NCI-H128 (cell line): ENCODE measurements around the gene CHTF18.

ENCODE experiments used
- DNase-seq: peaks from one replicate; lab custom pipeline; 2025; ENCODE audit not compliant: unreplicated experiment; lab: John Stamatoyannopoulos, UW

Gene CHTF18

DNA sequence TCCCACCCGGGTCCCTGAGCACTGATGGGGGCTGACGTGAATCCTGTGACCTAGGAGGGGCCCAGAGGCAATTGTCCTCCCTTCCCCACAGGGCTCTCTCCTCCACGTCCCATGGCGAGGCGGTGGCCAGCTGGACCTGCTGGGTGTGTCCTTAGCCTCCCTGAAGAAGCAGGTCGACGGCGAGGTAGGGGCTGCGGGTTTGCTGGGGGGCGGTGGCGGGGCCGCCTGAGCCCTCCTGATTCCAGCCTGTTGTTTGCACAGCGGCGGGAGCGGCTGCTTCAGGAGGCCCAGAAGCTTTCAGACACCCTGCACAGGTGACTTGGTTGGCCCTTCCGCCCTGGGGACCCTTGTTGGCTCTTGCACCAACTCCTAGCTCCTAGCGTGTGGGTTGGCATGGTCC is 1.7 kb downstream of the CHTF18 start:
- no peak for DNase-seq

DNA sequence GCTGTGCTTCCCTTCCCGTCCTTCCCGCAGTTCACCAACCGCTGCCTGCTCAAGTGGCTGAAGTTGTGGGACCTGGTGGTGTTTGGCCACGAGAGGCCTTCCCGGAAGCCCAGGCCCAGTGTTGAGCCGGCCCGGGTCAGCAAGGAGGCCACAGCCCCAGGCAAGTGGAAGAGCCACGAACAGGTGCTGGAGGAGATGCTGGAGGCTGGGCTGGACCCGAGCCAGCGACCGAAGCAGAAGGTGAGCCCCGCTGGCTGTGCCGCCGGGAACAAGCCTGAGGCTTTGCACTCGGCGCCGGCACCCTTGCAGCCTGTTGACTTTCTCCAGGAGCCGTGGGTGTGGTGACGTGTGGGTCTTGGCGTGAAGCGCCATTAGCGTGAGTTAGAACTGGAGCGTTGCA is 2.7 kb downstream of the CHTF18 start:
- no peak for DNase-seq

DNA sequence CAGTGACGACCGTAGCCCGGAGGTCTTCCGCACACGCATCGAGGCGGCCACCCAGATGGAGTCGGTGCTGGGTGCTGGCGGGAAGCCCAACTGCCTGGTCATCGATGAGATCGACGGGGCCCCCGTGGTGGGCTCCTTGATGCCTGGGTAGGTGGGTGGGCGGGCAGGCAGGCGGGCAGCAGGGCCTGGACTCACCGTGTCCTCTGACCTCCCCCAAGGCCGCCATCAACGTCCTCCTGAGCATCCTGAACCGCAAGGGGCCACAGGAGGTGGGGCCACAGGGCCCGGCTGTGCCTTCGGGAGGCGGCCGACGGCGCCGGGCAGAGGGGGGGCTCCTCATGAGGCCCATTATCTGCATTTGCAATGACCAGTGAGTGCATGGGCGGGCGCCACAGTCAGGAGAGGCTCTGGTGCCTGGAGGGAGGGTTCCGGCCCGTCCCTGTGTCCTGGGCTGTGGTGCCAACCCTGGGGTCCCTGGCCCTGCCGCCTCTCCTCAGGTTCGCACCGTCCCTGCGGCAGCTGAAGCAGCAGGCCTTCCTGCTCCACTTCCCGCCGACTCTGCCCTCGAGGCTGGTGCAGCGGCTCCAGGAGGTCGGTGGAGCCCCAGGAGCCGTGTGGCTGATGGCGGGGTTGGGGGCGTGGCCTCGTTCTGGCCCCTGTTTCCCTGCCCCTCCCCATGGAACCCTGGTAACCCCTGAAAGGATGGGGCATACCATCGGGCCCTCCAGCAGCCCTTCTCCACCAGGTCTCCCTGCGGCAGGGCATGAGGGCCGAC is 4.0 kb downstream of the CHTF18 start:
- no peak for DNase-seq

DNA sequence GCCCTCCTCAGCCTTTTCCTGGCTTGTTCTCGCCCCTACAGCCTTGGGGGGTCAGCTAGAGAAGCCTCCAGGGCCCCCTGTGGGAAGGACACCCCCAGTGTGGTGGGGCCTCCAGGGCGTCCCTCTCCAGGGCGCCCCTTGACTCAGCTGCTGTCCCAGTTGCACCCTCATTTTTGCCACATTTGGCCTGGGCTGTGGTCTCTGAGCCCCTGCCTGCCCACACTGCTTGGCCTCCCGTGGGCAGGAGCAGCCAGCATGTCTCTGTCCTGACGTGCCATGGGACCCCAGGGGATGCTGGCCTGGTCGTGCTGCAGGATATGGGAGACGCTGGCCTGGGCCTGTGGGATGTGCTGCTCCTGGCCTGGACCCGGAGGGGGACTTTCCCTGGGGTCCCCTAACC is 5.0 kb downstream of the CHTF18 start:
- no peak for DNase-seq

DNA sequence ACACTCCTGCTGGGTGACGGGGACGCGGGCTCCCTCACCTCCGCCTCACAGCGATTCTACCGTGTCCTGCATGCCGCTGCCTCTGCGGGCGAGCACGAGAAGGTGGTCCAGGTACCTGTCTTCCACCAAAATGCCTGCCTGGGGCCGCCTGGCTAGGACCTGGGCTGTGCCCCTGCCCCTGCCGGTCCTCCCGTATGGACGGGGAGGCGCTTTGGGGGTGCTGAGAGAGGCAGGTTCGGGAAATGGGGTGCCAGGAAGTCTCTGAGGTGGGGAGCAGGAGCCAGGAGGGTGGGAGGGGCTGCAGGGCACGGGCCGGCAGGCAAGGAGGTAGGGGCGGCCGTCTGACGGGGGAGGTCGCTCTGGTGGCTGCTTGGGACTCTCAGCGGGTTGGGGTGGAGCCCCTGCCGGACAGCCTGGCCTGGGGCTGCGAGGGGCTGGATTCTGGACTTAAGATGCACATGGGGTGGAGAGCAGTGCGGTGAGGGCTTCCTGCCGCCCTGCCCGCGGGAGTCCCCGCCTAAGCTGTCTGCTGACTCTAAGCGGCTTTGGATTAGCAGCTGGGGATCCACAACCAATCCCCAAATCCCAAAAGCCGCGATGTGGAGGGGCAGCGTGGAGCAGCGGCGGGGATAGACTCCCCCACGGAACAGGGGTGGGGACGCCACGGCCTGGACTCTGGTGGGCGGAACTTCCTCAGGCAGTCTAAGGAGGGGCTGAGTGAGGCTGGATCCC is 5.8 kb downstream of the CHTF18 start:
- no peak for DNase-seq

DNA sequence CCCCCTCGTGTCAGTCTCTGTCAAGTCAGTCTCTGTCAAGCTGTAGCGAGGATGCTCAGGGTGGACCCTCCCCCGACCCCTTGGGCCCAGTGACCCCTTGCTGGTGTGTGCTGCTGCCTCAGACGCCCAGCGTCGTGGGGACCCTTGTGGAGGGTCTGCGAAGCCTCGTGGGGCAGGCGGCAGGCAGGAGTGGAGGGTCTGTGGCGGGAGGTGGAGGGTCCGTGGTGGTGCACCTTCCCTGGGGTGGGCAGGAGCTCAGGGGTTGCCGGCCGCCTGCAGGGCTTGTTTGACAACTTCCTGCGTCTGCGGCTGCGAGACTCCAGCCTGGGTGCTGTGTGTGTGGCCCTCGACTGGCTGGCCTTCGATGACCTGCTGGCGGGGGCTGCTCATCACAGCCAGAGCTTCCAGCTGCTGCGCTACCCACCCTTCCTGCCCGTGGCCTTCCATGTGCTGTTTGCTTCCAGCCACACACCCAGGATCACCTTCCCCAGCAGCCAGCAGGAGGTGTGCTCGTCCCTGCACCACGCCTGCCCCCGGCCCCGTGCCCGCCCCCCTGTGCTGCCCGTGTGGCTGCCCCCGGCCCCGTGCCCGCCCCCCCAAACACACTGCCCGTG is 6.5 kb downstream of the CHTF18 start:
- DNase-seq: no peak

DNA sequence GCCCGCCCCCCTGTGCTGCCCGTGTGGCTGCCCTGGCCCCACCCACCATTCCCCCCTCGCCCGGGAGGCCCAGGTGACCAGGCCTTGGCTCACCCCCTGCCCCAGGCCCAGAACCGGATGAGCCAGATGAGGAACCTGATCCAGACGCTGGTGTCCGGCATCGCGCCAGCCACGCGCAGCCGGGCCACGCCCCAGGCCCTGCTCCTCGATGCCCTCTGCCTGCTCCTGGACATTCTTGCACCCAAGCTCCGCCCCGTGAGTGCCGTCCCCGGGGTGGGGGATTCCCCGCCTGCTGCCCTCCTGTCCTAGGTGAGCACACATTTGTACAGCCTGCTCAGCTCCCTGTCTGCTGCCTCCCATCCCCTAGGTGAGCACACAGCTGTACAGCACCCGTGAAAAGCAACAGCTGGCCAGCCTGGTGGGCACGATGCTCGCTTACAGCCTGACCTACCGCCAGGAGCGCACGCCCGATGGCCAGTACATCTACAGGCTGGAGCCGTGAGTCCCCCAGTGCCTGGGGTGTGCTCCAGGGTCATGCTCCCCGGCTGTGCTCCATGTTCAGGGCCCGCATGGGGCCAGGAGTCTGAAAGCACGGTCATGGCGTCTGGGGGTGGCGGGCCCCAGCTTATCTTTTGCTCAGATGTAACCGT is 7.3 kb downstream of the CHTF18 start:
- no peak for DNase-seq

DNA sequence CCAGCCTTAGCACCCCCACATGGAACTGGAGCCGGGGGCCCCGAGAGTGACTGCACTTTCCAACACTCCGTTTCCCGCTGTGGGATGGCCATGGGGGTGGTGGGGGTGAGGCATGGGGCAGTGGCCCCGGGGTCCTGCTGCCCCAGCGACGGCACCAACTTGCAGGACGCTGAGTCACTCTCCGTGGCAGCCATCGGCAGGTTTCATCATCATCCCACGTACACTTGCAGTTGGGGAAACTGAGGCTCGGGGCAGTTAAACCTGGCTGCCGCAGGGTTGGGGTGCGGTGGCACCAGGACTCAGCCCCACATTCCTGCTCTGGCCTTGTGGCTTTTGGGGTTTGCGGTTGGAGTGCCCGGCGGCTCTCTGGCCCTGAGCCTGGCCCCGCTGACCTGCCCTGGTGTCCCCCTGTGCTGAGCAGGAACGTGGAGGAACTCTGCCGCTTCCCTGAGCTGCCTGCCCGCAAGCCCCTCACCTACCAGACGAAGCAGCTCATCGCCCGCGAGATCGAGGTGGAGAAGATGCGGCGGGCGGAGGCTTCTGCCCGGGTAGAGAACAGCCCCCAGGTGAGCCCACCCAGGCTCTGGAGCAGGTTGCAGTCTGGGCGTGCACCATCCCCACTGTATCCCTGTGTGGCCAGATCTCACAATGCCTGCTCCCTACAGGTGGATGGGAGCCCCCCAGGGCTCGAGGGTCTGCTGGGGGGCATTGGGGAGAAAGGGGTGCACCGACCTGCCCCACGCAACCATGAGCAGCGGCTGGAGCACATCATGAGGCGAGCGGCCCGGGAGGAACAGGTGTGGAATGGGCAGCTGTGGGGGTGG is 8.1 kb downstream of the CHTF18 start:
- no peak for DNase-seq

DNA sequence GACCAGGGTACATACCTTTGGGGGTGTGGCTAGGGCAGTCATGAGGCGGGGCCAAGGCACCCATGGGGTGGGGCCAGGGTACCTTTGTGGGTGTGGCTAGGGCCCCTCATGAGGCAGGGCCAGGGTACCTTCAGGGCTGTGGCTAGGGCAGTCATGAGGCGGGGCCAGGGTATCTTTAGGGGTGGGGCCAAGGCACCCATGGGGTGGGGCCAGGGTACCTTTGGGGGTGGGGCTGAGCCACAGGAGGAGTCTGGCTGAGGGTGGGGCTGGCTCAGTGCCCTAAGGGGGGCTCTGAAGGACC is 8.7 kb downstream of the CHTF18 start:
- DNase-seq: no peak

DNA sequence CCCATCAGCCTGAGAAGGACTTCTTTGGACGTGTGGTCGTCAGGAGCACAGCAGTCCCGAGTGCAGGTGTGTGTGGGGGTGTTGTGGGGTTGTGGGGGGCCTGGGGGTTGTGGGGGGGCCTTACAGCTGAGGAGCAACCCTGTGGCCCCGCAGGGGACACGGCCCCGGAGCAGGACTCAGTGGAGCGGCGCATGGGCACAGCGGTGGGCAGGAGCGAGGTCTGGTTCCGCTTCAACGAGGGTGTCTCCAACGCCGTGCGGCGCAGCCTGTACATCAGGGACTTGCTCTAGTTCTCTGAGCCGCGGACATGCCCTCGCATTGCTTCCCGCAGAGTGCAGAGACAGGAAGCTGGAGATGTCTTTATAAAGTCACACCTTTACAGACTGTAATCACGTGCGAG is 9.3 kb downstream of the CHTF18 start:
- DNase-seq: no peak

DNA sequence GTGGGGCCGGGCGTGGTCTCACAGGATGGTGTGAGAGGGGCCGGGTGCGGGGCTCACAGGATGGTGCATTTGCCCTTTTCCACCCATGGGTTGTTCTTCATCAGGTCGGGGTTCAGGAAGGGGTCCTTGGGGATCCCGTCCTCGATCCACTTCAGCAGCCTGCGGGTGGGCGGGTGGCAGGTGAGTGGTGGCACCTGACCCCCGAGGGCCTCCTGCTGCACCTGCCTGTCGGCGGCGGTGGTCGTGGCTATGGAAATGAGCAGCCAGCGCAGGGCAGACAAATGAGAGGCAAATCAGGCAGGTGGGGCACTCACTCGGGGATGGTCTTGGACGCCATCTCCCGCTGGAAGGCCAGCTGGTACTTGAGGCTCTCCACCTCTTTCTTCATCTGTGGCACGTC is 10.2 kb downstream of the CHTF18 start:
- DNase-seq: no peak

DNA sequence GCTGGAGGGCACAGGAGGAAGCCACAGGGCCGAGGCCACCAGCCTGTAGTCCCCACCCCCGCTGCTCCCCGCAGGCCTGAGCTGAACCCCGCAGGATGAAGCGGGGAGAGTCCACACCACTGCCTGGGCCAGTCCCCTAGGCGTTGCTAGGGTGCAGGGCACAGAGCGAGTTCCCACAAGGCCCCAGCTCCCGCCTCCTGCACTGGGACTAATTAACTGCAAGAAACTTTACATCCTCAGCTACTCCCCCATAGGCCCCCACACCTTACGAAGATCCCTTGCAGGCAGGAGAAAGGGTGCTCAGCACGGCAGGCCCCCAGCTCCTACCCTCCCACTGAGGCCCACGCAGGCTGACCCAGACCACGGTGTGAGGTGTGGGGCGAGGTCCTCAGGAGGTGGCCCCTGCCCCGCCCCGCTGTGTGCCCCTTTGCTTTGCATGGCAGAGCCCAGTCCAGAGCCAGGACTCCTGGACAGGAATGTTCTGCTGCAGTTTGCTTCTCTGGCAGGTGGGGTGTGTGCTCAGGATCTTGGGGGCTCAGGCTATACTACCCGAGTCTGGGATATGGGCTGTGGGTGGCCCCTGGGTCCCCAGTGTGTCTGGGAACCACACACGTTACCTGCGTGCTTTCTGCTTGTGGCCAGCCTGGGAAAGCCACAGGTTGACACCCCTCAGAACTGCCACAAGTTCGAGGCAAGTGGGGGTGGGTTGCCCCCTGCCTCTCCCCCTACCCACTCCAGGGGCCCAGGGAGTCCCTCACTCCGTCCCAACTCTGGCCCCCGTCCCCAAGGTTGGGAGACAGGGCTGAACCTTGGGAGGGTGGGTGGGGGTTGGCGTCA is 10.9 kb downstream of the CHTF18 start:
- no peak for DNase-seq

DNA sequence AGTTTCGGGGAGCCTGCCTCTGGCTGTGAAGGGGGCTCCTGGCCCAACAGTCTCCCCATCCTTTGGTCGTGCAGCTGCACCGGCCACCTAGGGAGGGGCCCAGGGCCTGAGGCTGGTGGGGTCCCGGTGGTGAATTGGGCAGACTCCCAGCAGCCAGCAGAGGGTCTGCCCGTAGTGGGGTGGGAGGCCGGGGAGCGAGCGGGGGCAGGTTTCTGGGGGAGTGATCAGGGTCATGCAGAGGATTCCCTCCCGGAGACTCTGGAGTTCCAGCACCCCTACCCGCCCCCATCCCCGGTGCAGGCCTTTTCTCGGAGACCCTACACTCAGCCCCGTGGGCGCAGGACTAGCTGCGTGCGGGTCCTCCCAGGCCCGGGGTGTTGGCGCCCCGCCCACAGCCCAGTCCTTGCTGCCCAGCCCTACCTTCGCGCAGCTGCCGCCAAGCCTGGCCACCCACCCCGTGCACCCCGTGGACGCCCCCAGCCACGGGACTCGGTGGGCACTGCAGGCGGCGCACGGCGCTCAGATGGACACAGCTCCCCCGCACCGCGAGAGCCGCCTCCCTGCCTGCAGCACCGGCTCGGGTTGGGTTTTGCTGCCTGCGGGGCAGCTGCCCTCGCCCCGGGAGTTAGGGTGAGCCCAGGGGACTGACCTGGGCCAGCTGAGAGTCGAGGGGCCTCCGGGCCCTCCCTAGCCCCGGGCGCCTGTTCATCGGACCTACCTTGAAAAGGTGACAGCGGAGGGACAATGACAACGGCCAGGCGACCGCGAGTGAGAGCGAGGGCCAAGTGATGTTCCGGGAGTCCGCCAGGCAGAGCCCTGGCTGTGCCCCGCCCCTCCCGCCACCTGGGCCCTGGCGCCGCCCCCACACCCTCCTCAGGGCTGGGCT is 11.8 kb downstream of the CHTF18 start, which contains the start of gene GNG13:
Gene GNG13, minus strand, starts transcription at position 787 of the 886 bp plus-strand sequence. CDS start 1,657 bp downstream, outside the sequence.
- no peak for DNase-seq

DNA sequence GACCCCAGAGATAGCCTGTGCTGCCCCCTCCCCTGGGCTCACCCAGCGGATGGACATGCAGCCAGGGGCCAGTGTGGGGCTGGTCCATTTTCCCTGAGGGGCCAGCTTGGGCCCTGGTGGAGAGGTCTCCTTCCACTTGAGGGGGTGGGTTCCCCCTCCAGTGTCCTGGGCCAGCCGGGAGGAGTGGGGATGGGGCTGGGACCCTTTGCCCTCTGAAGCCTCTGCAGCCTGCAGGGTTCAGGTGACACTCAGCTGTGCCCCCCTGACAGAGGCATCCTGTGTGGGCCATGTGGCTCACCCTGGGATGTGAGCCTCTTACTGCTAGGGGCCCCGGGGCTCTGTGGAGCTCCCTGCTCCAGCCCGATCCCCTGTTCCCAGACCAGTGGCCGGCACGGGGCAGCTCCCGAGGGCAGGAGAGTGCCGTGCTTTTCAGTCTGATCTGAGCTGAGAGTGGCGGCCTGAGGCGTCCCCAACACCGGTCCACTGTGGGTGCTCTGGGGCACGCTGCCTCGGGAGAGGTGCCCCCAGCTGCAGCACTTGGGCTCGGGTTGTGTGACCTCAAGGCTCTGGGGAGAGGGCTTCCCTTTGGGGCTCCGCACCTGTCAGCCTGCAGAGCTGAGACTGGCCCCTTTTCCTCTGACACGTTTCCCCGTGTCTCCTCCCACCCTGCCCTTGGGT is 12.6 kb downstream of the CHTF18 start:
- DNase-seq: no peak

DNA sequence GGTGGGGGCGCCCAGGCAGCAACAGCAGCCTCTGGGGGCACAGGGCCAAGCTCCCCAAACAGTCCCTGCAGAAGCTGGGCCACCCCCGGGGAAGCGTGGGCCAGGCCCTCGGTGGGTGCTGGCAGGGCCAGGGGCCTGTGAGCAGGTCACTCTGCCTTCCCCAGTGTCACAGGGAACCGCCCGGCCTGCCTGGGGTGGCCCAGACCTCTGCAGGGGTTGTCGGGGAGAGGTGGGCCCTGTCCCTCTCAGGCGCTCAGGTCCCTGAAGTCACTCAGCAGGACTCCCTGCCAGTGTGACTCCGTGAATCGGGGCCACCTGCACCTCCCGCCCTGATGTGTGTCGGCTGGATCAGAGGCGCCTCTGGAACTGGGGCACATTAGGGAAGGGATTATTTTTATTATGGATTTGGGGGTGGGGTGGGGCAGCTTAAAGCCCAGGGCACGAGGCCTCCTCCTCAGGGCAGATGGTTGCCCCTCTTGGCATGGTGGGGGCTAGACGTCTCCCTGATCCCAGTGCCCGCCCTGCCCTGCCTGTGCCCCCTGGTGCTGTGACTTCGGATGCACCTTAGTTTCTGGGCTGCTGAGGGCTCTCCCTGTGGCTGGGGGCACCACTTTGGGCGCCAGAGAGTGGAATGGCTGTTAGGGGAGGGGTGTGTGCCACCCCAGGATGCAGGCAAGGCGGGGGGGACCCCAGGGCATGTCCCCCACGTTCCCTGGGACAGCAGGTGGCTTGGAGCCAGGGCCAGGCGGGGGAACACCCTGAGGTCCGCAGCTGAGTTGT is 13.4 kb downstream of the CHTF18 start:
- no peak for DNase-seq

DNA sequence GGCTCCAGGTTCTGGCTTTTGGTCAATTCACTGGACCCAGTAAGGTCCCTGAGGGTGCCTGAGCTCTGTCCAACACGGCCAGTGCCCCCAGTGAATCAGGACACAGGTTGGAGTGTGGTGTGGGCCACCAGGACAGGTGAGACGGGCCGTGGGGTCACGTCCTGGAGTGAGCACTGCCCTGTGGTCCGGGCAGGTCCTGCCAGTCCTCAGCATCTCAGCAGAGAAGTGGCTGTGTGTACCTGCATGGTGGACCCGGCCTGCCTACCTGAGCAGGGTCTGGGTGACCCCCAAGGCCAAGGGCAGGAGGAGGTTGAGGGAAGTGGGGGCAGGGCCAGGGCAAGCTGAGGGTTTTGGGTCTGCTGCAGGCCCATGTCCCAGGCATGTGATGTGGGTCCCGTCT is 14.0 kb downstream of the CHTF18 start:
- DNase-seq: no peak

DNA sequence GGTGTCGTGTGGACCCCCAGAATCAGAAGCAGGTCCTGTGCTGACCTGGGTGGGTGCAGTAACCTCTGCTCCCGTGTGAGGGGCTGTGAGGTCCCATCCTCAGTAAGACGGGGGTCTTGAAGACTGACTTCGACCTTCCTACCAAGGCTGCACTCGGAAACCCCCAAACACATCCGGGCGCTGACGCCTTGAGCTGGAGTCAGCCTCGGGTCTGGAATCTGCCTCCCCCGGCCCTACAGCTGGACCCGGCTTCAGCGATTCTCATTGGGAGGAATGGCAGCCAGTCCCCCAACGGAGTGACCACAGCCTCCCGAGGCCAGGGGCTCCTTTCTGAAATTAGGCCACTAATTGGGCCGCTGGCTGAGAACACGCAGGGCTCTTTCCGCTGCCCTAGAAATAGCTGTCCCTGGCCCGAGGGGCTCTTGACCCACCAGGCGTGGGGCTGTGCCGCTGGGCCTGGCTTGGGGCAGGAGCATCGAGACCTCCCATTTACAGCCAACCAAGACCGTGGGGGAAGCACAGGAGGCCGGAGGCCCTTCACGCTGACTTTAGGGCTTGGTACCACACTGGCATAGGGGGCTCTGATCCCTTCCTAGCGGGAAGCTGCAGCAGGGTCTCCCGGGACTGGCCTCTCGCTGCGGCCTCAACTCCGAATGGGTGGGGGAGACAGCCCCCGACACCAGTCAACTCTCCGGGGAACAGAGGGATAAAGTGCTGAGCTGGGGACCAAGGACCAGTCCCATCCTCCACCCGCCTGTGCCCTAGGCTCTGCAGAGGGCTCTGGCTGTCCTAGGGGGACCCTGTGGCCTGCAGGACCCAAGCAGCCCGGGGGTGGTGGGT is 14.7 kb downstream of the CHTF18 start:
- DNase-seq: no peak
